HL-60 (cell line): Measurements from ENCODE around the gene PTPRM.

ENCODE experiments used
- CTCF ChIP-seq: IDR thresholded peaks from one replicate; pipeline ENCODE4 v1.5.1; 2011; ENCODE audit warnings: low read length, control low read depth, inconsistent platforms; ENCODE audit not compliant: insufficient read depth
- TF ChIP-seq, protein P1 (sequence below): IDR thresholded peaks from 2 replicates; pipeline ENCODE4 v1.6.1; 2012; ENCODE audit warnings: low read depth; ENCODE audit not compliant: insufficient replicate concordance

DNA sequence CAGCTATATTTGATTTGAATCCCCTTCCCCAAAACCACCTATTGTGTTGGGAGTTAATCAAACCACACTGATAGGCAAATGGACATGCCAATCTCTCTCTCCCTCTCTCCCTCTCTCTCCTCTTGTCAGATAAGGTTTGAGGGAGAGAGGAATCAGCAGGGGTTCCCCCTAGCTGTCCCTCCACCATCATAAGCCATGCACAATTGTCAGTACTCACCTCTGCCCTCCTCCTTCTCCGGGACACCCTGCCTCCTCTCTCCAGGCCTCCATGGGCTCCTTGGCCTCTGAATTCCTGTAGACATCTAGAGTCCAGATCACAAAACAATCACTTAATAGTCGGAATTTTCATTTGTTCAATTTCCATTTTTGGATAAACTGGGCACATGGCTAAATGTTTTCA, 798.4 kb downstream of the PTPRM start:
- TF ChIP-seq, protein P1, sequence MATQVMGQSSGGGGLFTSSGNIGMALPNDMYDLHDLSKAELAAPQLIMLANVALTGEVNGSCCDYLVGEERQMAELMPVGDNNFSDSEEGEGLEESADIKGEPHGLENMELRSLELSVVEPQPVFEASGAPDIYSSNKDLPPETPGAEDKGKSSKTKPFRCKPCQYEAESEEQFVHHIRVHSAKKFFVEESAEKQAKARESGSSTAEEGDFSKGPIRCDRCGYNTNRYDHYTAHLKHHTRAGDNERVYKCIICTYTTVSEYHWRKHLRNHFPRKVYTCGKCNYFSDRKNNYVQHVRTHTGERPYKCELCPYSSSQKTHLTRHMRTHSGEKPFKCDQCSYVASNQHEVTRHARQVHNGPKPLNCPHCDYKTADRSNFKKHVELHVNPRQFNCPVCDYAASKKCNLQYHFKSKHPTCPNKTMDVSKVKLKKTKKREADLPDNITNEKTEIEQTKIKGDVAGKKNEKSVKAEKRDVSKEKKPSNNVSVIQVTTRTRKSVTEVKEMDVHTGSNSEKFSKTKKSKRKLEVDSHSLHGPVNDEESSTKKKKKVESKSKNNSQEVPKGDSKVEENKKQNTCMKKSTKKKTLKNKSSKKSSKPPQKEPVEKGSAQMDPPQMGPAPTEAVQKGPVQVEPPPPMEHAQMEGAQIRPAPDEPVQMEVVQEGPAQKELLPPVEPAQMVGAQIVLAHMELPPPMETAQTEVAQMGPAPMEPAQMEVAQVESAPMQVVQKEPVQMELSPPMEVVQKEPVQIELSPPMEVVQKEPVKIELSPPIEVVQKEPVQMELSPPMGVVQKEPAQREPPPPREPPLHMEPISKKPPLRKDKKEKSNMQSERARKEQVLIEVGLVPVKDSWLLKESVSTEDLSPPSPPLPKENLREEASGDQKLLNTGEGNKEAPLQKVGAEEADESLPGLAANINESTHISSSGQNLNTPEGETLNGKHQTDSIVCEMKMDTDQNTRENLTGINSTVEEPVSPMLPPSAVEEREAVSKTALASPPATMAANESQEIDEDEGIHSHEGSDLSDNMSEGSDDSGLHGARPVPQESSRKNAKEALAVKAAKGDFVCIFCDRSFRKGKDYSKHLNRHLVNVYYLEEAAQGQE = no peak
- TF ChIP-seq CTCF = no peak
